CD14-positive monocyte (primary cell): ENCODE measurements around the gene ARVCF. TPM values are rescaled to one million over a fixed set of nuclear protein-coding genes. Genes with fewer than 3 reads are reported as not detected.

Experiments
- DNase-seq, 3 donors: peaks; one replicate each; pipeline ENCODE4 v3.0.0-alpha.2; 2011 to 2022
- H2AFZ ChIP-seq: 2 replicates; pipeline ENCODE4 v1.6.0; 2012; ENCODE audit warnings: mild to moderate bottlenecking, low read depth, low read length, inconsistent platforms; ENCODE audit not compliant: insufficient read depth, poor library complexity, severe bottlenecking
- H3K27ac ChIP-seq, 2 donors: 1 replicate in 1 of 2; 2 replicates in 1 of 2; pipeline ENCODE4 v1.5.1; 2012 to 2013; ENCODE audit warnings: low read length in 2 of 2, control low read depth in 1 of 2, inconsistent platforms in 1 of 2, low read depth in 1 of 2, mild to moderate bottlenecking in 1 of 2
- H3K27me3 ChIP-seq, 2 donors: one replicate each; pipeline versions ENCODE4 v1.6.0 to v1.6.1; 2011 to 2013; ENCODE audit warnings: low read length in 2 of 2; ENCODE audit not compliant: control insufficient read depth in 2 of 2, insufficient read depth in 2 of 2
- H3K36me3 ChIP-seq, 2 donors: replicated peaks in 1 of 2; 1 replicate in 1 of 2; 2 replicates in 1 of 2; pipeline versions ENCODE4 v1.5.1 to v1.6.1; 2012 to 2013; ENCODE audit warnings: low read length in 2 of 2, control low read depth in 1 of 2, inconsistent platforms in 1 of 2, mild to moderate bottlenecking in 1 of 2; ENCODE audit not compliant: insufficient read depth in 2 of 2, control insufficient read depth in 1 of 2
- H3K4me1 ChIP-seq, 2 donors: 1 replicate in 1 of 2; 2 replicates in 1 of 2; pipeline versions ENCODE4 v1.5.1 to v1.6.1; 2012 to 2013; ENCODE audit warnings: low read length in 2 of 2, control low read depth in 1 of 2, inconsistent platforms in 1 of 2, mild to moderate bottlenecking in 1 of 2, moderate library complexity in 1 of 2; ENCODE audit not compliant: insufficient read depth in 2 of 2, control insufficient read depth in 1 of 2
- H3K4me2 ChIP-seq: replicated peaks from 2 replicates; pipeline ENCODE3; 2012; ENCODE audit warnings: low read length, moderate library complexity, mild to moderate bottlenecking; ENCODE audit not compliant: poor library complexity, severe bottlenecking; ENCODE audit errors: extremely low read depth
- H3K4me3 ChIP-seq, 3 experiments: fragments of 200-600 bp in 1 of 3; sonication (generic) in 1 of 3; replicated peaks in 1 of 3; 1 replicate in 2 of 3; 2 replicates in 1 of 3; pipeline ENCODE4 v1.5.1; 2011 to 2013; ENCODE audit warnings: low read length in 3 of 3, mild to moderate bottlenecking in 3 of 3, control low read depth in 2 of 3, low read depth in 2 of 3, inconsistent platforms in 1 of 3, moderate library complexity in 1 of 3
- H3K79me2 ChIP-seq: 2 replicates; pipeline ENCODE4 v1.6.0; 2012; ENCODE audit warnings: mild to moderate bottlenecking, control low read depth, inconsistent platforms, low read length, moderate library complexity; ENCODE audit not compliant: insufficient read depth
- H3K9ac ChIP-seq: 2 replicates; pipeline ENCODE4 v1.6.0; 2017; ENCODE audit warnings: low read length, mild to moderate bottlenecking; ENCODE audit not compliant: insufficient read depth, poor library complexity, severe bottlenecking
- H3K9me3 ChIP-seq, 2 donors: replicated peaks in 1 of 2; 1 replicate in 1 of 2; 2 replicates in 1 of 2; pipeline versions ENCODE4 v1.5.1 to v1.6.1; 2012 to 2013; ENCODE audit warnings: low read length in 2 of 2, control low read depth in 1 of 2; ENCODE audit not compliant: control insufficient read depth in 1 of 2, insufficient read depth in 1 of 2
- H4K20me1 ChIP-seq: 2 replicates; pipeline ENCODE4 v1.6.0; 2012; ENCODE audit warnings: mild to moderate bottlenecking, low read length, control low read depth, moderate library complexity; ENCODE audit not compliant: insufficient read depth
- H3K27ac Mint-ChIP-seq, 7 donors: one replicate each; pipeline ENCODE4 v1.8.0; 2020; ENCODE audit warnings: mild to moderate bottlenecking in 7 of 7, mixed read lengths in 7 of 7, moderate library complexity in 6 of 7, inconsistent platforms in 2 of 7
- H3K27me3 Mint-ChIP-seq, 3 donors: one replicate each; pipeline ENCODE4 v1.8.0; 2021 to 2022; ENCODE audit warnings: low read depth in 3 of 3, mild to moderate bottlenecking in 3 of 3, mixed read lengths in 3 of 3, moderate library complexity in 3 of 3, inconsistent platforms in 1 of 3
- H3K36me3 Mint-ChIP-seq, 2 donors: one replicate each; pipeline ENCODE4 v1.8.0; 2020; ENCODE audit warnings: mixed read lengths in 2 of 2, inconsistent platforms in 1 of 2, mild to moderate bottlenecking in 1 of 2
- H3K4me1 Mint-ChIP-seq: one replicate; pipeline ENCODE4 v1.8.0; 2020; ENCODE audit warnings: mild to moderate bottlenecking, mixed read lengths
- H3K4me3 Mint-ChIP-seq, 2 donors: one replicate each; pipeline ENCODE4 v1.8.0; 2020; ENCODE audit warnings: mild to moderate bottlenecking in 2 of 2, mixed read lengths in 2 of 2, moderate library complexity in 1 of 2
- H3K9me3 Mint-ChIP-seq, 7 donors: one replicate each; pipeline ENCODE4 v1.8.0; 2020 to 2022; ENCODE audit warnings: mixed read lengths in 7 of 7, mild to moderate bottlenecking in 6 of 7, moderate library complexity in 6 of 7, inconsistent platforms in 2 of 7
- WGBS: methylation state at CpG from one replicate; pipeline ENCODE4 v1.1.5; 2013; ENCODE audit warnings: missing lambda C conversion rate; ENCODE audit not compliant: insufficient coverage; 5-methylcytosine and 5-hydroxymethylcytosine counted together
- intact Hi-C, 2 donors: fragments of 100-400 bp; cut with micrococcal nuclease; formaldehyde crosslinking; loops; one replicate each; pipeline versions ENCODE4 v1.15.0 to v1.15.1; 2023
- polyA plus RNA-seq, 3 donors: library from polyadenylated mRNA; depleted of rRNA in 1 of 3; unstranded in 2 of 3; stranded (reverse) in 1 of 3; fragments of 300-500 nt in 2 of 3; fragments of >200 nt in 1 of 3; fragmentation: Illumina TruSeq in 2 of 3; gene quantifications; 1 replicate in 2 of 3; 2 replicates in 1 of 3; pipeline ENCODE4 v1.2.3, GENCODE V29; 2012 to 2021
- TF ChIP-seq, protein P1 (sequence below): fragments of 200-600 bp; IDR thresholded peaks from one replicate; pipeline ENCODE4 v1.8.0; 2022; ENCODE audit warnings: antibody characterized with exemption, mild to moderate bottlenecking

The ARVCF gene
- polyA plus RNA-seq, 3 donors, result 0.31 to 2.6 (median 0.44) TPM

DNA sequence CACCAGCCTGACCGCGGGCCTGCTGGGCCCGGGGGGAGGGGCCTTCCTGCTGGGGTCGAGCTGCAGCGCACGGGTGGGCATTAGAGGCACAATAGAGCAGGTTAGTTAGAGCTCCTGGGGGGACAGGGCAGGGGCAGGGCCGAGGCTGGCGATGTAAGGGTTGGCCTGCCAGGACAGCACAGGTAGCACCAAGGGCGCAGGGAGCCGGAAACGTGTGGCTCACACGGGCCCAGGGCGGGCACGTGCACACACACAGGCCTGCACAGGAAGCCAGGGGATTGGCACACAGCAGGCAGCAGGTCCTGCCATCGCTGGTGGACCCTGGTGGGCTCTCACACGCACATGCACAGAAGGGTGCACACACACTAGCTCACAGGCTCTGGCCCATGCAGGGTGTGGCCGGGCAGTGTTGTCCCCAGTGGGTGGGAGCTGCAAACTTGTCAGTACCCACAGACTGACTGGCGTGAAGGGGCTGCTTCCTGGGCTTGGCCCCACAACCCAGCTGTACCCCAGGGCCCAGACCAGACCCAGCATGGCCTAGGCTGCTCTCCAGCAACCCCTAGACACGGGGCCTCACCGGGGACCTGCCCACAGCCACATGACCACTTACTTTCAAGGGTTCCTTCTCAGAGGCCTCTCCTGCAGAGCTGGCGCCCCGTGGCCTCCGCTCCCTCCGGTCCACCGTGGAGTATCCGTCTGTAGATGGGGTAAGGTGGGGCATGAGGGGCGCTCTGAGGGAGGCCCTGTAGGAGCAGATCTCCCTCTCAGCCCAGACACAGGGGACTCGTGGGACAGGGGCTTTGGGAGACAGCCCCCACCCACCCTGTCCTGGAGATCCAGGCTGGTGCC, 45.1 kb downstream of the ARVCF start:
- no peak for DNase-seq
- Histone ChIP-seq H3K4me1 (no peaks in the 10 kb centered on the region), H3K4me2 (no peak overlapping the region), H3K27ac (no peak overlapping the region), H3K9ac (no peak overlapping the region), H3K27me3 (no peaks in the 10 kb centered on the region), H3K79me2 (no peaks in the 10 kb centered on the region), H3K4me3 (no peak overlapping the region), H3K36me3 (peaks cover 27 to 29% of the 10 kb centered on the region in 2 donors), H2AFZ (no peak overlapping the region), H4K20me1 (peaks cover 21% of the 10 kb centered on the region), H3K9me3 (no peaks in the 10 kb centered on the region)
- intact Hi-C loops, result loop anchor here (2.0 to 10.0 kb wide), 4 partner anchors 41 to 313 kb away; no protein-coding TSS in a partner anchor
- TF ChIP-seq, protein P1, sequence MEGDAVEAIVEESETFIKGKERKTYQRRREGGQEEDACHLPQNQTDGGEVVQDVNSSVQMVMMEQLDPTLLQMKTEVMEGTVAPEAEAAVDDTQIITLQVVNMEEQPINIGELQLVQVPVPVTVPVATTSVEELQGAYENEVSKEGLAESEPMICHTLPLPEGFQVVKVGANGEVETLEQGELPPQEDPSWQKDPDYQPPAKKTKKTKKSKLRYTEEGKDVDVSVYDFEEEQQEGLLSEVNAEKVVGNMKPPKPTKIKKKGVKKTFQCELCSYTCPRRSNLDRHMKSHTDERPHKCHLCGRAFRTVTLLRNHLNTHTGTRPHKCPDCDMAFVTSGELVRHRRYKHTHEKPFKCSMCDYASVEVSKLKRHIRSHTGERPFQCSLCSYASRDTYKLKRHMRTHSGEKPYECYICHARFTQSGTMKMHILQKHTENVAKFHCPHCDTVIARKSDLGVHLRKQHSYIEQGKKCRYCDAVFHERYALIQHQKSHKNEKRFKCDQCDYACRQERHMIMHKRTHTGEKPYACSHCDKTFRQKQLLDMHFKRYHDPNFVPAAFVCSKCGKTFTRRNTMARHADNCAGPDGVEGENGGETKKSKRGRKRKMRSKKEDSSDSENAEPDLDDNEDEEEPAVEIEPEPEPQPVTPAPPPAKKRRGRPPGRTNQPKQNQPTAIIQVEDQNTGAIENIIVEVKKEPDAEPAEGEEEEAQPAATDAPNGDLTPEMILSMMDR, result no peak
- H3K4me1 Mint-ChIP-seq, result peaks cover 17% of the 10 kb centered on the region
- H3K4me3 Mint-ChIP-seq, result no peak overlapping the region
- peaks cover 18 to 29% of the 10 kb centered on the region in 2 donors for H3K36me3 Mint-ChIP-seq
- WGBS, result 42% methylated on average over 18 of the region's 28 CpGs
- H3K27ac Mint-ChIP-seq, result no peak overlapping the region
- H3K27me3 Mint-ChIP-seq, result peaks cover 2 to 5% (median 4%) of the 10 kb centered on the region in 3 donors
- H3K9me3 Mint-ChIP-seq, result no peaks in the 10 kb centered on the region

DNA sequence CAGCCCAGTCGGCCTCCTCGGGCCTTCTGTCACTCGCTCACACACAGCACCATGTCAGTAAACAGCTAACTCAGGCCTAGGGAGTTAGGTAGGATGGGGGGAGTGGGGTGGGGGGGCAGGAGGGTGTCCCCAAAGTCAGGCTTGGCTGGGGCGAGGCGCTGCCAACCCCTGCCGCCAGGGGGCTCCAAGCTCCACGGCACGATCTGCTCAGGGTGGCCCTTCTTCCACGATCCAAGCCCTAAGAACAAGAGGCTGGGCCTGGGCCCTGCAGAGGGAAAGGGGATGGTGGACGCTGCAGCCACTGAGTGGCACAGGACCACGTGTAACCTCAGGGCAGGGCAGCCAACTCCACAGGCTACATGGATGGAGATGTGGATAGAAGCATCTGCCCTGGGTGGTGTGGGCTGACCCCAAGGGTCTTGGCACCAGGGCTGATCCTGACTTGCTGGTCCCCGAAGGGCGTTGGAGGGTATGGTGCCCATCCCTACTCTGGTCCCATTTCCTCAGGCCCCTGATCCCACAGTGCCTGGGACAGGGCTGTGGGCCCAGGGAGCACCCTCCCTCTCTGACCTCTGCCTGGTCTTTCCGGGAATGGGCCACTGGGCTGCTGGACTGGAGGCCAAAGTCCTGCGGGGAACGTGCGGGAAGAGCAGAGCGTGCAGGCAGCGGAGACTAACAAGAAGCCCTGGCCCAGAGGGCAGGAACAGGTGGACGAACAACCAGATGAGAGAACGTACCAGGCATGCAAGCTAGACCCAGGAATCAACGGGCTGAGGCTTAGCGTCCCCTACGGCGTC, 45.9 kb downstream of the ARVCF start:
- H3K36me3 ChIP-seq, result peaks cover 27 to 37% of the 10 kb centered on the region in 2 donors
- no peak overlapping the region for H3K27ac ChIP-seq
- H3K9ac ChIP-seq, result no peak overlapping the region
- H2AFZ ChIP-seq, result no peak overlapping the region
- no peaks in the 10 kb centered on the region for H3K4me1 ChIP-seq
- no peaks in the 10 kb centered on the region for H3K79me2 ChIP-seq
- Mint-ChIP-seq H3K36me3 (peaks cover 21 to 37% of the 10 kb centered on the region in 2 donors), H3K9me3 (no peaks in the 10 kb centered on the region), H3K27me3 (peaks cover 2 to 5% (median 3%) of the 10 kb centered on the region in 3 donors), H3K4me1 (peaks cover 20% of the 10 kb centered on the region), H3K4me3 (no peak overlapping the region), H3K27ac (peak overlapping the region in 1 of 7 donors; percentile 14)
- H3K4me2 ChIP-seq, result no peak overlapping the region
- no peak overlapping the region for H3K4me3 ChIP-seq
- DNase-seq, result peak; percentile 52 to 59 (median 55)
- H3K27me3 ChIP-seq, result no peaks in the 10 kb centered on the region
- peaks cover 21% of the 10 kb centered on the region for H4K20me1 ChIP-seq
- WGBS, result 55% methylated on average over 22 of the region's 25 CpGs
- H3K9me3 ChIP-seq, result no peaks in the 10 kb centered on the region
- TF ChIP-seq, protein P1, result peak; percentile 99
- intact Hi-C loops, result loop anchor here (2.0 to 10.0 kb wide), 4 partner anchors 42 to 314 kb away; no protein-coding TSS in a partner anchor
